Kidney (tissue), 14 donors: ENCODE data around the gene SP8. TPM values are rescaled to one million over a fixed set of nuclear protein-coding genes. Genes with fewer than 3 reads are reported as not detected.

Source experiments
- DNase-seq, 5 donors: peaks; one replicate each; pipeline ENCODE4 v3.0.0-alpha.2; 2013 to 2020
- FAIRE-seq: peaks from 2 replicates; lab custom pipeline; 2012; peaks lifted over from hg19 to GRCh38; lab: Jason Lieb, UNC
- H3K27ac ChIP-seq, 2 donors: one replicate each; pipeline ENCODE4 v1.7.0; 2013; ENCODE audit warnings: low read depth in 2 of 2, low read length in 2 of 2, inconsistent platforms in 1 of 2
- H3K27me3 ChIP-seq: one replicate; pipeline ENCODE4 v1.7.1; 2013; ENCODE audit warnings: low read length, inconsistent platforms; ENCODE audit not compliant: control insufficient read depth, insufficient read depth
- H3K36me3 ChIP-seq, 3 donors: one replicate each; pipeline versions ENCODE4 v1.7.0 to v1.7.1; 2013; ENCODE audit warnings: low read length in 3 of 3, control low read depth in 1 of 3, inconsistent platforms in 1 of 3; ENCODE audit not compliant: insufficient read depth in 3 of 3, control insufficient read depth in 2 of 3
- H3K4me1 ChIP-seq, 3 donors: one replicate each; pipeline versions ENCODE4 v1.7.0 to v1.7.1; 2013; ENCODE audit warnings: low read length in 3 of 3, inconsistent platforms in 1 of 3, low read depth in 1 of 3; ENCODE audit not compliant: control insufficient read depth in 2 of 3, insufficient read depth in 2 of 3
- H3K4me3 ChIP-seq, 3 donors: one replicate each; pipeline versions ENCODE4 v1.7.0 to v1.8.1; 2013; ENCODE audit warnings: low read length in 3 of 3, control low read depth in 1 of 3, inconsistent platforms in 1 of 3
- H3K9ac ChIP-seq, 3 donors: one replicate each; pipeline versions ENCODE4 v1.7.0 to v1.7.1; 2013; ENCODE audit warnings: low read length in 3 of 3, control low read depth in 1 of 3, inconsistent platforms in 1 of 3
- H3K9me3 ChIP-seq, 3 donors: one replicate each; pipeline versions ENCODE4 v1.7.0 to v1.7.1; 2013; ENCODE audit warnings: low read length in 3 of 3, control low read depth in 1 of 3, inconsistent platforms in 1 of 3; ENCODE audit not compliant: control insufficient read depth in 2 of 3, insufficient read depth in 1 of 3
- CTCF ChIP-seq: IDR thresholded peaks from 3 replicates; pipeline ENCODE4 v1.5.1; 2012; ENCODE audit warnings: mild to moderate bottlenecking, moderate library complexity, borderline replicate concordance; ENCODE audit not compliant: insufficient read depth; ENCODE audit errors: extremely low read depth
- intact Hi-C: fragments of 100-400 bp; cut with DNase I; formaldehyde crosslinking; loops from one replicate; pipeline ENCODE4 v1.11.1; 2022
- polyA plus RNA-seq: library from polyadenylated mRNA; stranded (reverse); fragments of 350-450 nt; fragmentation: Illumina TruSeq; extraction: RNeasy Lipid Tissue Mini Kit (QIAGEN cat#74804); gene quantifications from one replicate; pipeline ENCODE4 v1.2.3, GENCODE V29; 2014; ENCODE audit warnings: low read depth, low replicate concordance; ENCODE audit not compliant: insufficient read depth
- total RNA-seq: library from RNA; stranded (reverse); fragmentation: NEBNext Ultra II Directional; extraction: Animal tissue kit (Norgen Biotek cat#: 25700); gene quantifications from one replicate; pipeline ENCODE4 v1.2.1, GENCODE V29; 2021
- donor health status: control.
- donor health status: control.
- donor health status: control.
- donor health status: control.
- donor health status: control.
- donor health status: DM: yes; HTN: yes; CAD: no.
- donor health status: Normal renal cell carcinoma (clear cell type).

SP8 gene
- total and polyA plus RNA-seq, 2 donors from 2014 or later, result not detected

- intact Hi-C loops, result no loop called here
- no peak for DNase-seq
- TF ChIP-seq CTCF, result no peak
- Histone ChIP-seq H3K9me3 (no peaks in the 10 kb centered on the region), H3K27me3 (no peaks in the 10 kb centered on the region), H3K36me3 (no peaks in the 10 kb centered on the region), H3K4me3 (no peak overlapping the region), H3K27ac (no peak overlapping the region), H3K9ac (no peak overlapping the region), H3K4me1 (no peaks in the 10 kb centered on the region)
- FAIRE-seq, result no peak
Observed at GRCh38 chr7:20831956-20832355, 45.3 kb upstream of the SP8 start.

- intact Hi-C loops, result no loop called here
- DNase-seq (no peak), FAIRE-seq (no peak)
- no peak overlapping the region for H3K9ac ChIP-seq
- H3K9me3 ChIP-seq, result no peaks in the 10 kb centered on the region
- H3K4me1 ChIP-seq, result no peaks in the 10 kb centered on the region
- H3K27me3 ChIP-seq, result no peaks in the 10 kb centered on the region
- H3K27ac ChIP-seq, result no peak overlapping the region
- no peak for TF ChIP-seq CTCF
- no peaks in the 10 kb centered on the region for H3K36me3 ChIP-seq
- H3K4me3 ChIP-seq, result no peak overlapping the region
Observed at GRCh38 chr7:20831451-20831850, 44.8 kb upstream of the SP8 start.

- DNase-seq (no peak), FAIRE-seq (no peak)
- H3K4me1 ChIP-seq, result no peaks in the 10 kb centered on the region
- no peak overlapping the region for H3K27ac ChIP-seq
- no peak for TF ChIP-seq CTCF
- intact Hi-C loops, result no loop called here
- no peaks in the 10 kb centered on the region for H3K36me3 ChIP-seq
- no peak overlapping the region for H3K9ac ChIP-seq
- no peaks in the 10 kb centered on the region for H3K27me3 ChIP-seq
- H3K9me3 ChIP-seq, result no peaks in the 10 kb centered on the region
- H3K4me3 ChIP-seq, result no peak overlapping the region
Observed at GRCh38 chr7:20828947-20829346, 42.3 kb upstream of the SP8 start.

GRCh38 chr7:20827172-20827571 lies 40.5 kb upstream of the SP8 start:
- H3K36me3 ChIP-seq, result no peaks in the 10 kb centered on the region
- TF ChIP-seq CTCF, result no peak
- no peak overlapping the region for H3K9ac ChIP-seq
- FAIRE-seq (no peak), DNase-seq (no peak)
- no peak overlapping the region for H3K27ac ChIP-seq
- no peaks in the 10 kb centered on the region for H3K27me3 ChIP-seq
- intact Hi-C loops, result no loop called here
- no peak overlapping the region for H3K4me3 ChIP-seq
- no peaks in the 10 kb centered on the region for H3K9me3 ChIP-seq
- H3K4me1 ChIP-seq, result no peaks in the 10 kb centered on the region
